Measurements from ENCODE around the gene ITPR3. TPM values are rescaled to one million over a fixed set of nuclear protein-coding genes. Genes with fewer than 3 reads are reported as not detected.

The ITPR3 gene
- polyA plus RNA-seq, 1 donor (not counting 4 experiments of a cell fraction or from before 2014, with no cell fraction given): 43.3 TPM

DNA sequence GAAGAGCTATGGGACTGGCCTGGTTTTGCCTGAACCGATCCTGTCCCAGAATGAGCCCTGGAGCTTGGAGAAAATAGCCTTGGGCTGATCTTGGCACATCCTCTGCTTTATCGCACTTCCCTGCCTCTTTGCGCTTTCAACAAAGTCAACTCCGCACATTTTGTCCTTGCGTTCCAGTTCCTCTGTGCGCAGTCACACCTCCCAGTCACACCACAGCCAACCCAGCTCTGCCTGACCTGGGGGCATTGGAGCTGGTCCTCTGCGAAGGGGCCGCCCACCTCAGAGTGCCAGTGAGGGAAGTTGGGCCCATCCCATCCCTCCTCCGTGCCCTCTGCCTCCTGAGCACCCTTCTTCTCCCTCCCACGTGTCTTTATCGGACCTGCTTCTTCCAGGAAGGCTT, 107.3 kb downstream of the ITPR3 start:
- Histone ChIP-seq H3K27ac (ENCODE audit: control insufficient read depth, insufficient read depth, low read length) (no peak overlapping the region), H3K9ac (ENCODE audit: control insufficient read depth, extremely low read depth, insufficient read depth, low read length) (no peak overlapping the region), H3K4me1 (ENCODE audit: control insufficient read depth, extremely low read depth, insufficient read depth, low read length) (peaks cover 5% of the 10 kb centered on the region), H3K9me1 (ENCODE audit: control insufficient read depth, extremely low read depth, insufficient read depth, low read length) (no peaks in the 10 kb centered on the region), H2AFZ (ENCODE audit: control insufficient read depth, low read length) (no peak overlapping the region), H3K79me2 (ENCODE audit: control insufficient read depth, insufficient read depth, low read length) (no peaks in the 10 kb centered on the region), H3K4me3 (ENCODE audit: control insufficient read depth in 2 of 3, extremely low read depth in 1 of 3, insufficient read depth in 2 of 3, low read depth in 1 of 3, low read length in 3 of 3) (no peak overlapping the region), H3K36me3 (ENCODE audit: control insufficient read depth in 2 of 2, extremely low read depth in 1 of 2, insufficient read depth in 2 of 2, low read length in 2 of 2) (no peaks in the 10 kb centered on the region), H3K4me2 (ENCODE audit: control insufficient read depth, extremely low read depth, insufficient read depth, low read depth, low read length) (no peak overlapping the region), H4K20me1 (ENCODE audit: control insufficient read depth, extremely low read depth, insufficient read depth, low read length) (no peaks in the 10 kb centered on the region), H3K9me3 (ENCODE audit: control insufficient read depth, low read depth, low read length) (no peaks in the 10 kb centered on the region), H3K27me3 (ENCODE audit: control insufficient read depth, extremely low read depth, insufficient read depth, low read length) (peaks cover 30% of the 10 kb centered on the region)
- FAIRE-seq: no peak
- no peak for DNase-seq (ENCODE audit: low read depth, low spot score)
- TF ChIP-seq, protein P1, sequence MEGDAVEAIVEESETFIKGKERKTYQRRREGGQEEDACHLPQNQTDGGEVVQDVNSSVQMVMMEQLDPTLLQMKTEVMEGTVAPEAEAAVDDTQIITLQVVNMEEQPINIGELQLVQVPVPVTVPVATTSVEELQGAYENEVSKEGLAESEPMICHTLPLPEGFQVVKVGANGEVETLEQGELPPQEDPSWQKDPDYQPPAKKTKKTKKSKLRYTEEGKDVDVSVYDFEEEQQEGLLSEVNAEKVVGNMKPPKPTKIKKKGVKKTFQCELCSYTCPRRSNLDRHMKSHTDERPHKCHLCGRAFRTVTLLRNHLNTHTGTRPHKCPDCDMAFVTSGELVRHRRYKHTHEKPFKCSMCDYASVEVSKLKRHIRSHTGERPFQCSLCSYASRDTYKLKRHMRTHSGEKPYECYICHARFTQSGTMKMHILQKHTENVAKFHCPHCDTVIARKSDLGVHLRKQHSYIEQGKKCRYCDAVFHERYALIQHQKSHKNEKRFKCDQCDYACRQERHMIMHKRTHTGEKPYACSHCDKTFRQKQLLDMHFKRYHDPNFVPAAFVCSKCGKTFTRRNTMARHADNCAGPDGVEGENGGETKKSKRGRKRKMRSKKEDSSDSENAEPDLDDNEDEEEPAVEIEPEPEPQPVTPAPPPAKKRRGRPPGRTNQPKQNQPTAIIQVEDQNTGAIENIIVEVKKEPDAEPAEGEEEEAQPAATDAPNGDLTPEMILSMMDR (optimal IDR thresholded peaks at IDR 0.05 in 1 of 3, IDR thresholded peaks at IDR 0.05 in 1 of 3, conservative IDR thresholded peaks at IDR 0.05 in 1 of 3; ENCODE audit: extremely low read depth in 1 of 3, insufficient read depth in 2 of 3, low read length in 3 of 3): no peak
- no peak for TF ChIP-seq EZH2 (IDR thresholded peaks at IDR 0.05; ENCODE audit: low read length)
- dilution Hi-C loops (cut with MboI; ENCODE audit: extremely low pct_ligation_motif_present, low sequenced_read_pairs): no loop called here

DNA sequence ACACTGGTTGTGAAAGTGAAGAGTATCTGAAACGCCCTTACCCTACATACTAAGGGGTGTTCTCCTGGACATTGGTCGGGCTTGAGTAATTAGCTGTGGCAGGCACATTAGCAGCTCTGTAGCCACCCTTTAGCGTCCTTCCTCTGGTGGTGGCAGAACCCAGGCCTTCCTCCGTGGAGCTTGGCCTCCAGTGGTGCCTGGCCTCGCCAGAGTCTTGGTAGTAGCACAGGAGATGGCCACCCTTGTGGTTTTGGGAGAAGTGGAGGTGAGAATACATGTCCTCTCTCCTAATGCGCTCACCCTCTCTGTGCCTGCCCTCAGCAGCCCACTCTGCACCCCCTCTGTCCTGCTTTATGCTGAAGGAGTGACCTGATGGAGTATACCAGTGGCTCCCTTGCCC, 107.9 kb downstream of the ITPR3 start:
- Histone ChIP-seq H3K4me1 (ENCODE audit: control insufficient read depth, extremely low read depth, insufficient read depth, low read length) (peaks cover 5% of the 10 kb centered on the region), H3K9me1 (ENCODE audit: control insufficient read depth, extremely low read depth, insufficient read depth, low read length) (no peaks in the 10 kb centered on the region), H4K20me1 (ENCODE audit: control insufficient read depth, extremely low read depth, insufficient read depth, low read length) (no peaks in the 10 kb centered on the region), H3K9me3 (ENCODE audit: control insufficient read depth, low read depth, low read length) (no peaks in the 10 kb centered on the region), H3K79me2 (ENCODE audit: control insufficient read depth, insufficient read depth, low read length) (no peaks in the 10 kb centered on the region), H3K4me2 (ENCODE audit: control insufficient read depth, extremely low read depth, insufficient read depth, low read depth, low read length) (no peak overlapping the region), H3K27me3 (ENCODE audit: control insufficient read depth, extremely low read depth, insufficient read depth, low read length) (peaks cover 27% of the 10 kb centered on the region), H2AFZ (ENCODE audit: control insufficient read depth, low read length) (no peak overlapping the region), H3K36me3 (ENCODE audit: control insufficient read depth in 2 of 2, extremely low read depth in 1 of 2, insufficient read depth in 2 of 2, low read length in 2 of 2) (no peaks in the 10 kb centered on the region), H3K9ac (ENCODE audit: control insufficient read depth, extremely low read depth, insufficient read depth, low read length) (no peak overlapping the region), H3K27ac (ENCODE audit: control insufficient read depth, insufficient read depth, low read length) (no peak overlapping the region), H3K4me3 (ENCODE audit: control insufficient read depth in 2 of 3, extremely low read depth in 1 of 3, insufficient read depth in 2 of 3, low read depth in 1 of 3, low read length in 3 of 3) (no peak overlapping the region)
- dilution Hi-C loops (cut with MboI; ENCODE audit: extremely low pct_ligation_motif_present, low sequenced_read_pairs): no loop called here
- TF ChIP-seq, protein P1 (optimal IDR thresholded peaks at IDR 0.05 in 1 of 3, IDR thresholded peaks at IDR 0.05 in 1 of 3, conservative IDR thresholded peaks at IDR 0.05 in 1 of 3; ENCODE audit: extremely low read depth in 1 of 3, insufficient read depth in 2 of 3, low read length in 3 of 3): no peak
- no peak for TF ChIP-seq EZH2 (IDR thresholded peaks at IDR 0.05; ENCODE audit: low read length)
- DNase-seq (ENCODE audit: low read depth, low spot score) (no peak), FAIRE-seq (no peak)

Data from keratinocyte (primary cell).